ENCODE data around the gene NPM1.

The NPM1 gene

GRCh38 chr5:171425596-171426244, 38.1 kb downstream of the NPM1 start (continued):
- no peak for TF ChIP-seq TSHZ2 (CRISPR knock-in tag; IDR thresholded peaks at IDR 0.05)
- TF ChIP-seq SNAI2 (CRISPR knock-in tag; IDR thresholded peaks at IDR 0.05): no peak
- no peak for TF ChIP-seq BACH2 (CRISPR knock-in tag; IDR thresholded peaks at IDR 0.05; ENCODE audit: borderline replicate concordance)
- TF ChIP-seq PPARA (CRISPR knock-in tag; IDR thresholded peaks at IDR 0.05; ENCODE audit: borderline replicate concordance): no peak
- TF ChIP-seq RARB (CRISPR knock-in tag; IDR thresholded peaks at IDR 0.05): no peak
- TF ChIP-seq ZNF8 (CRISPR knock-in tag; IDR thresholded peaks at IDR 0.05): no peak

GRCh38 chr5:171426266-171426665, 38.6 kb downstream of the NPM1 start:
- TF ChIP-seq RARB (CRISPR knock-in tag; IDR thresholded peaks at IDR 0.05): no peak
- no peak for TF ChIP-seq OSR1 (CRISPR knock-in tag; IDR thresholded peaks at IDR 0.05)
- TF ChIP-seq CSRNP3 (CRISPR knock-in tag; IDR thresholded peaks at IDR 0.05): no peak
- no peak for TF ChIP-seq ZNF8 (CRISPR knock-in tag; IDR thresholded peaks at IDR 0.05)
- no peak for TF ChIP-seq TOX (CRISPR knock-in tag; IDR thresholded peaks at IDR 0.05; ENCODE audit: borderline replicate concordance)
- no peak for TF ChIP-seq CREB5 (CRISPR knock-in tag; IDR thresholded peaks at IDR 0.05; ENCODE audit: low read depth)
- TF ChIP-seq ZNF565 (CRISPR knock-in tag; conservative IDR thresholded peaks at IDR 0.05; ENCODE audit: low read depth): no peak
- TF ChIP-seq ZC3H10 (CRISPR knock-in tag; IDR thresholded peaks at IDR 0.05): no peak
- TF ChIP-seq CSDC2 (CRISPR knock-in tag; IDR thresholded peaks at IDR 0.05): no peak
- no peak for TF ChIP-seq PATZ1 (CRISPR knock-in tag; IDR thresholded peaks at IDR 0.05; ENCODE audit: borderline replicate concordance)
- TF ChIP-seq ZNF70 (CRISPR knock-in tag; IDR thresholded peaks at IDR 0.05): no peak
- TF ChIP-seq TSHZ2 (CRISPR knock-in tag; IDR thresholded peaks at IDR 0.05): no peak
- no peak for ATAC-seq

- no peak for ATAC-seq
- TF ChIP-seq OSR1 (CRISPR knock-in tag; IDR thresholded peaks at IDR 0.05): no peak
- no peak for TF ChIP-seq GLIS3 (CRISPR knock-in tag; IDR thresholded peaks at IDR 0.05)
- TF ChIP-seq ARNTL (CRISPR knock-in tag; IDR thresholded peaks at IDR 0.05; ENCODE audit: borderline replicate concordance, low read depth): no peak
- no peak for TF ChIP-seq ESRRG (CRISPR knock-in tag; IDR thresholded peaks at IDR 0.05)
- TF ChIP-seq TCF4 (CRISPR knock-in tag; IDR thresholded peaks at IDR 0.05; ENCODE audit: borderline replicate concordance): no peak
- no peak for TF ChIP-seq POU6F1 (CRISPR knock-in tag; IDR thresholded peaks at IDR 0.05; ENCODE audit: borderline replicate concordance, low read depth)
- TF ChIP-seq TOX (CRISPR knock-in tag; IDR thresholded peaks at IDR 0.05; ENCODE audit: borderline replicate concordance): no peak
- no peak for TF ChIP-seq ZFP3 (CRISPR knock-in tag; IDR thresholded peaks at IDR 0.05)
- no peak for TF ChIP-seq ISL1 (CRISPR knock-in tag; IDR thresholded peaks at IDR 0.05)
- TF ChIP-seq SNAI2 (CRISPR knock-in tag; IDR thresholded peaks at IDR 0.05): no peak
- no peak for TF ChIP-seq CSDC2 (CRISPR knock-in tag; IDR thresholded peaks at IDR 0.05)
- TF ChIP-seq ZNF565 (CRISPR knock-in tag; conservative IDR thresholded peaks at IDR 0.05; ENCODE audit: low read depth): no peak
- TF ChIP-seq CSRNP3 (CRISPR knock-in tag; IDR thresholded peaks at IDR 0.05): no peak
- no peak for TF ChIP-seq ZFP30 (CRISPR knock-in tag; IDR thresholded peaks at IDR 0.05)
- no peak for TF ChIP-seq PPARA (CRISPR knock-in tag; IDR thresholded peaks at IDR 0.05; ENCODE audit: borderline replicate concordance)
Measured at GRCh38 chr5:171426680-171427079, 39.0 kb downstream of the NPM1 start.

All from SK-N-SH treated with all-trans-retinoic acid at 6 μM for 48 hours (cell line).